Activated CD8-positive, alpha-beta memory T cell treated with anti-CD3 and anti-CD28 coated beads, Interleukin-2, amount 50 U/mL, for 48 hours (primary cell): Measurements from ENCODE around the gene CTNNA1.
"Not testable (repeated sequence)": the region's sequence is repeated elsewhere in the genome, so short reads cannot be mapped to it uniquely, and the experiment has no call there.

Source experiments
- DNase-seq: peaks from one replicate; pipeline ENCODE4 v3.0.0-alpha.2; 2020

CTNNA1 gene

GRCh38 chr5:138752951-138753793, at the start of gene CTNNA1:
TSS of gene CTNNA1 (plus strand) at chr5:138753425. CDS start at chr5:138781925, 28,500 bp downstream.
- peak; percentile 82 for DNase-seq

DNA sequence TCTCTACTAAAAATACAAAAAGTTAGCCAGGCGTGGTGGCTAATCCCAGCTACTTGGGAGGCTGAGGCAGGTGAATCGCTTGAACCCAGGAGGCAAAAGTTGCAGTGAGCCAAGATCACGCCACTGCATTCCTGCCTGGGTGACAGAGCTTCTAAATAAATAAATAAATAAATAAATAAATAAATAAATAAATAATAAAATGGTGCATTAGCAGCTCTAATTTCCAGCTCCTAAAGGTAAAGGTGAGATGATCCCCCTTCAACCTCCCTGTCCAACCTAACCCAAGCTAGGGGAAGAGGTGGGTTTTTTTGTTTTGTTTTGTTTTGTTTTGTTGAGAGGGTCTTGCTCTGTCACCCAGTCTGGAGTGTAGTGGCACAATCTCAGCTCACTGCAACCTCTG, 49.4 kb upstream of the CTNNA1 start:
- not testable (repeated sequence) for DNase-seq

GRCh38 chr5:138705007-138705406, 48.2 kb upstream of the CTNNA1 start:
- DNase-seq, result no peak

DNA sequence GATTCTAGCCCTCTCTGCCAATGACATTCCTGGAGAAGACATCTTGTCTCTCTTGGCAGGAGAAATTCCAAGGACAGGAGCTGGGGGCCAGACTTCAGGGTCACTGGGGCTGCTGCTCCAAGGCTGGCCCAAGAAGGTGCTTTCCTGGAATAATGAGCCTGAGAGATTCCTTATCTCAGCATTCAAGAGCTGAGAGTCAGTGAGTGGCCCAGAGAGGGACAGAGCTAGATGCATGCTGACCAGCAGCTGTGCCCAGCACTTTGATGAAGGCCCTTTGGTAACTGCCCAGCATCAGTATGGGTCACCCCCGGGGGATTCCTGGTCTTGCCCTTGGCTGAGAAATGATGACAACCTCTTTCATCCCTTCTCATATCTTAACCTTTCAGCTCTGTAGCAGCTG, 47.7 kb upstream of the CTNNA1 start:
- DNase-seq, result no peak

DNA sequence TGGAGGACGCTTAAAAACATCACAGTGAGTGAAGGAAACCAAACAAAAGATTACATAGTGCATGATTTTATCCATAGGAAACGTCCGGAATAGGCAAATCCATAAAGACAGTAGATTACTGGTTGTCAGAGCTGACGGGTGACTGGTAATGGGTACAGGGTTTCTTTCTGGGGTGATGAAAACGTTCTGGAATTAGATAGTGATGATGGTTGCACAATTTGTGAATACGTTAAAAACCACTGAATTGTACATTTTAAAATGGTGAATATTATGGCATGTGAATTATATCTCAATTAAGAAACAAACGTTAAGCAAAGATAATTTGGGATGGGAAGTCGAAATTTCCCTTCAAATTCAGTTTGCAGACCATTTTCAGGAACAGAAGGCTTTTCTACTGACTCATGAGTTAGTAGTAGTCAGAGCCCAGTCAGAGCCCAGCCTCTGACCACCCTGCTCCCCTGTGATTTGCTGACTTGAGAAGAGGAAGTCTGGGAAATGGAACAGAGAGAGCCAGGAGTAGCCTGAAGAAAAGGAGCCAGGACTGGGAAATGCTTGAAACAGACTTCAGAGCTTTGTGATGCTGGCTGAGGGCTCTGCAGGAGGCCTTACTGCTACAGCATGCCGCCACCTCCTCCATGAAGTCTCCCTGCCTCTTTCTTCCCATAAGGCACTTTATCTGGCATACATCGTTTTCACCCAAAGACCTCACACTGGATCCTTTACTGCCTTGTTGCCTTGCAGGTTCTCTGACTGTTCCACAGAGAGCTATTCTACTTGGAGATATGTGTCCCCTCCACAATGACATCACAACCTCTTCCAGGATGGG, 46.4 kb upstream of the CTNNA1 start:
- no peak for DNase-seq

GRCh38 chr5:138708791-138709190, 44.4 kb upstream of the CTNNA1 start:
- DNase-seq, result no peak

GRCh38 chr5:138709202-138709601, 44.0 kb upstream of the CTNNA1 start:
- DNase-seq, result no peak

GRCh38 chr5:138711087-138711486, 42.1 kb upstream of the CTNNA1 start:
- no peak for DNase-seq

- no peak for DNase-seq
These were observed 41.4 kb upstream of the CTNNA1 start for GRCh38 chr5:138711811-138712210.

DNA sequence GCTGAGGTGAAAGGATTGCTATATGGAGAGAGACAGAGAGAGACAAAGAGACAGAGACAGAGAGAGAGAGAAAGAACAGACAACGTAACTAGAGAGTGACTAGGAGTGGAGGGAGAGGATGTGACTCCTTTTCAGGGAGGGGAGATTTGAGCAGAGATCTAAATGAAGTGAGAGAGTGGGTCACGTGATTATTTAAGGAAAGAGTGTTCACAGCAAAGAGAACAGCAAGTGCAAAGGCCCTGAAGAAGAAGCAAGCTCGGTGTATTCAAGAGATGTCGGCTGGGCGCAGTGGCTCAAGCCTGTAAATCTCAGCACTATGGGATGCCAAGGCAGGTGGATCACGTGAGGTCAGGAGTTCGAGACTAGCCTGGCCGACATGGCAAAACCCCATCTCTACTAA, 40.9 kb upstream of the CTNNA1 start:
- no peak for DNase-seq

DNA sequence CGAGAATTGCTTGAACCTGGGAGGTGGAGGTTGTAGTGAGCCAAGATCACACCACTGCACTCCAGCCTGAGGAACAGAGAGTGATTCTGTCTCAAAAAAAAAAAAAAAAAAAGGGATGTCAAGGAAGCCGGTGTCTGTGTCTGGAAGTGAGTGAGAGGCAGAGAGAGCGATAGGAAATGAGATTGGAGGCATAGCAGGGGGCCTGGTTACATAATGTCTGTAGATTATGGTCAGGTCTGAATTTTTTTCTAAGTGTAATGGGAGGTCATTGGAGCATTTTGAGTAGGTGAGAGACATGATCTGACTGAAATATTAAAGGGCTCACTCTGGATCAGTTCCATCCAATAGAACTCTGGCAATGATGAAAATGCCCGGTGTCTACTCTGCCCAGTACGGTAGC, 40.4 kb upstream of the CTNNA1 start:
- no peak for DNase-seq

GRCh38 chr5:138713247-138713646, 40.0 kb upstream of the CTNNA1 start:
- DNase-seq, result no peak

DNA sequence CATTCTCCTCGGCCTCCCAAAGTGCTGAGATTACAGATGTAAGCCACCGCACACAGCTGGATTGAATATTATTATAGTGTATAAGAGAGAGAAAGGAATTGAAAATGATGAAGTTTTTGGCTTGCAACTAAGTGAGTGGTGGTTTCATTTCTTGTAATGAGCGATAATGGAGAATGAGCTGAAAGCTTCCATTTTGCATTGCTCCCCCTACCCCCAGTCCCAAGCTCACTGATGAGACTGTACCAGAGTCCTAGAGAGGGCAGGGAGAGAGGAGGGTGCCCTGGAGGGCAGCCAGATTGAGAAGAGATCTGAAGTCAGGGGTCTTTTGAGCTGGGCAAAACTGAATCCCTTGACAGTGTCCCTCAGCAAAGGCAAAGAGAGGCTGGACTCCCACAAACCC, 38.5 kb upstream of the CTNNA1 start:
- no peak for DNase-seq

GRCh38 chr5:138715931-138716432, 37.2 kb upstream of the CTNNA1 start:
- DNase-seq, result not testable (repeated sequence)

DNA sequence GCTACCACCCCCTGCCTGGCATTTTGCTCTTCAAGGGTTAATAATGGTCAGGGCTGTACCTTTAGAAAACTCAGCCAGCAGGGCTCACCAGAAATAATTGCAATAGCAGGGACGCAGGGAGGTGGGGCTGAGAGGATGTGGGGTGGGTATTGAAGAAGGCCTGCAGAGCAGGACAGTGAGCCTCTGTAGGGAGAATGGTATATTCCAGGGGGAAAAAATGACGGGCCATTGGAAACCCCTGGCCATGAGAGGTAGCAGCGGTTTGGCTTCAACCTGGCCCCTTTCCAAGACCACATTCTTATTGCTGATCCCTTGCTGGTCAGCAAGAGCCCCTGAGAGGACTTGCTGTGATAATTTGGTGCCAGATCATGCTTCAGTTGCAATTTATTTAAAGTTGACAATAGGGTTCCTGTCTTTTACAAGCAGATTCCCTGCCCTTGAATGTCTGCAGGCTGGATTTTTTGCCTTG, 36.7 kb upstream of the CTNNA1 start:
- DNase-seq, result no peak

DNA sequence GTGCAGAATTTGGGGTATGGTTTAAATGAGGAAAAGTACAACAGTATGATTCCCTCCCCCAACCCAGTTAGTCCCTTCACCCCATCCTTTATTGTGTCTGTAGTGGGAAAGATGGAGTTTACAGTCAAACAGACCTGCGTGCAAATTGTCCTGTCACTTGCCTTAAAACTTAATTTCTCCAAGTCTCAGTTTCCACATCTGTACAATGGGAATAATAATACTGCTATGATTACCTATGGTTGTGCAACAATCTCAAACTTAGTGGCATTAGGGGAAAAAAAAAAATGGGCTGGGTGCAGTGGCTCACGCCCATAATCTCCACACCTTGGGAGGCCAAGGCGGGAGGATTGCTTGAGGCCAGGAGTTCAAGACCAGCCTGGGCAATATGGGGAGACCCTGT, 35.8 kb upstream of the CTNNA1 start:
- no peak for DNase-seq

DNA sequence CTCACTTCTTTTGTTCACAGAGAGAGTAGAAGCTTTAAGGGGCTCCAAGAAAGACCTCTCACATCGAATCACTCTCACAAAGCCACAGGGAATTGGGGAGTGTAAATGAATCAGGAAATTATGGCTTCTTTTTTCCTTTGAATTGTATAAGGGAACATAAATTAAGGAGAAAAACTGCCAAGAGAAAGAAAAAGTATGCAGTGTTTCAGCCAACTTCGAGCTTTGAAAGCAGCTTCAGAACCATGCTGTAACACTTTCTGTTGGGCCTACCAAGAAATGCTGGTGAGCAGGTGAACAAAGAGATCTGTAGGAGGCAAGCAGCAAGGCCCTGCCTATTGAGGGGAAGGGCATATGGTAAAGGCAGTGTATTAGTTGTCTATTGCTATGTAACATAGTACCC, 33.4 kb upstream of the CTNNA1 start:
- no peak for DNase-seq

DNA sequence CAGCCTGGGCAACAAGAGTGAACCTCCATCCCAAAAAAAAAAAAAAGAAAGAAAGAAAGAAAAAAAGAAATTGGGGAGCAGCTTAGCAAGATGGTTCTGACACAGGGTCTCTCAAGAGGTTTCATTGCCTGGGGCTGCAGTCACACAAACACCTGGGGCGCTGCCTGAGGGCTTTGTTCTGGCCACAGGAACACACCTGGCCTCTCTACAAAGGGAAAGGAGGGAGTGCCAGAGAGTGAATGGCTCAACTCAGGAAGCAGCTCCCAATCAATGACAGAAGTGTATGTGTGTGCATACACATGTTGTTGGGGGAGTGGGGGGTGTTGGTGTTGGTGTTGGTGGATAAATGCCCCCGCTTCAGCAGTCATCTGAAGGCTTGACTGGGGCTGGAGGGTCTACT, 32.4 kb upstream of the CTNNA1 start:
- no peak for DNase-seq

DNA sequence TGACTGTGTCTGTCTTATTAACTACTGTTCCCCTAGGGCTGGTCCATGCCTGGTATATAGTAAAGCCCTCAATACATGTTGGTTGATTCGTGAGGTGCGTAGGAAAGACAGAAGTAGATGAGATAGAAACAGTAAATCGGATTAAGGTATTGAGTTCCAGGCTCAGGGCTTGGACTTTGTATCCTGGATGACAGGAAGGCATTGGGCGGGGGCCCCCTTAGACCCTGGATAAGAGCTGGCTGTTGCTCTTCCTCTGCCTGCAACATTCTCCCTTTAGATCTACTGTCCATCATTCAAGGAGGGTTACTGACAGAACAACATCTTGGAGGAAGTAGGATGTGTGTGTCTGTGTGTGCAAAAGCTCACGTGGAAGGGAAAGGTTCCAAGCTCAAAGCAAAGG, 31.2 kb upstream of the CTNNA1 start:
- no peak for DNase-seq

GRCh38 chr5:138722544-138723177, 30.6 kb upstream of the CTNNA1 start:
- DNase-seq, result no peak

GRCh38 chr5:138724470-138725146, 28.6 kb upstream of the CTNNA1 start:
- DNase-seq, result no peak

DNA sequence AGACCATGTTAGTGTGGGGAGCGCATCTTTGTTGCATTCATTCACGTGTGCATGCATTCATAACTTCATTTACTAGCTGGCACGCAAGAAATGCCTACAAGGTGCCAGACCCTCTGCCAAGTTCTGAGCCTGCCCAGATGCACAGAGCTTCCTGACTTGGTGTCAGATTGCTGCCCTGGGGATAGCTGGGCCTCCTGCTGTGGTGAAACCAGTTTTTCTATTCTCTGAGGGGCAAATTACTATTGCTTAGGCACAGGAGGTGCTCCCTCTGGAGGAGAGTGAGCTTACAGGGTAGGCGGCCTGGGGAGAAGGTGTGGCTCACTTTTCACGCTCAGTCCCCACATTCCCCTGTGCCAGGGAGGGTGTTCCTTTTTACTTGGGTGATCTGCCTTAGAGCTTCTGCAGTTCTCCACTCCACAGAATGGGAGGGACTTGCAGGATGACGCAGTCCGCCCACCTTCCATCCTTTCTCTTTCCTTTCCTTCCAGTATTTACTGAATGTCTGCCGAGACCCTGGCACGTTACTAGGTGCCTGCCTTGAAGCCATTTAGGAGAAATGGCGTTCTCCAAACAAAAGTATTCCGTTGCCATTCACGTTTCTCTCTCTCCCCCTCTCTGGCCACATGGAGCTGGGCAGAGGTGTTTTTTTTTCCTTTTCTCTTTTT, 27.9 kb upstream of the CTNNA1 start:
- no peak for DNase-seq
